Astrocyte (in vitro differentiated cells and primary cell): Measurements from ENCODE around the gene C19orf44.

Experiments
- CTCF ChIP-seq: IDR thresholded peaks from 2 replicates; pipeline ENCODE4 v1.5.1; 2011; ENCODE audit warnings: low read depth, mild to moderate bottlenecking, inconsistent platforms, low read length, moderate library complexity; ENCODE audit not compliant: insufficient read depth
- EZH2 ChIP-seq: IDR thresholded peaks from 2 replicates; pipeline ENCODE4 v1.6.1; 2012; ENCODE audit warnings: mild to moderate bottlenecking, low read length, inconsistent platforms; ENCODE audit not compliant: insufficient read depth

GRCh38 chr19:16529466-16530144 is 33.4 kb downstream of the C19orf44 start:
- TF ChIP-seq CTCF (no peak), EZH2 (no peak)
